ENCODE results near the gene TNC. TPM values are rescaled to one million over a fixed set of nuclear protein-coding genes. Genes with fewer than 3 reads are reported as not detected.

Gene TNC
- total RNA-seq, 1 experiment from 2014 or later, result 5.7 TPM

GRCh38 chr9:115162946-115163345, 45.0 kb upstream of the TNC start:
- CTCF ChIA-PET, result no interaction called here
- in situ Hi-C loops (cut with HindIII; ENCODE audit: low pct_unique_long_range_greater_than_20kb, low sequenced_read_pairs) (no loop called here), intact Hi-C loops (cut with micrococcal nuclease; ENCODE audit: unreplicated experiment) (no loop called here)
- TF ChIP-seq REST (IDR thresholded peaks at IDR 0.05; ENCODE audit: insufficient read depth in 1 of 2, low read depth in 2 of 2, low read length in 1 of 2) (no peak), SIN3A (IDR thresholded peaks at IDR 0.05; ENCODE audit: borderline replicate concordance, insufficient read depth, low read depth, low read length) (no peak), TCF7L2 (IDR thresholded peaks at IDR 0.05; ENCODE audit: low read depth, low read length) (no peak), POLR2AphosphoS5 (IDR thresholded peaks at IDR 0.05; ENCODE audit: low read depth, low read length) (no peak), CTCF (IDR thresholded peaks at IDR 0.05) (no peak)
- Histone ChIP-seq H3K9me3 (ENCODE audit: control insufficient read depth, insufficient read depth, low read depth, low read length) (no peaks in the 10 kb centered on the region), H3K4me3 (ENCODE audit: low read depth in 2 of 2, low read length in 2 of 2) (no peak overlapping the region), H3K4me1 (ENCODE audit: control insufficient read depth, insufficient read depth, low read length) (no peaks in the 10 kb centered on the region), H3K36me3 (ENCODE audit: control insufficient read depth, insufficient read depth, low read length) (no peaks in the 10 kb centered on the region), H3K27me3 (ENCODE audit: control insufficient read depth, insufficient read depth, low read length) (no peaks in the 10 kb centered on the region), H3K27ac (ENCODE audit: low read length) (no peak overlapping the region)
- ATAC-seq (no peak), DNase-seq (ENCODE audit: low read depth, low spot score) (no peak)
- POLR2A ChIA-PET, result no interaction called here
- BruUV-seq (replicated peaks), result no TSS peak

- ATAC-seq, result no peak
- intact Hi-C loops (cut with micrococcal nuclease; ENCODE audit: unreplicated experiment) (no loop called here), in situ Hi-C loops (cut with HindIII; ENCODE audit: low pct_unique_long_range_greater_than_20kb, low sequenced_read_pairs) (no loop called here)
- DNase-seq (ENCODE audit: low read depth, low spot score), result no peak
- Histone ChIP-seq H3K4me3 (ENCODE audit: low read depth in 2 of 2, low read length in 2 of 2) (no peak overlapping the region), H3K27me3 (ENCODE audit: control insufficient read depth, insufficient read depth, low read length) (no peaks in the 10 kb centered on the region), H3K36me3 (ENCODE audit: control insufficient read depth, insufficient read depth, low read length) (no peaks in the 10 kb centered on the region), H3K27ac (ENCODE audit: low read length) (no peak overlapping the region), H3K9me3 (ENCODE audit: control insufficient read depth, insufficient read depth, low read depth, low read length) (no peaks in the 10 kb centered on the region), H3K4me1 (ENCODE audit: control insufficient read depth, insufficient read depth, low read length) (no peaks in the 10 kb centered on the region)
- no TSS peak for BruUV-seq (replicated peaks)
- ChIA-PET CTCF (interaction anchor here (0.7 kb wide), 1 partner anchor 349 kb away, joined by 3 read pairs; no protein-coding TSS in a partner anchor), POLR2A (no interaction called here)
- no peak for TF ChIP-seq CTCF (IDR thresholded peaks at IDR 0.05)
- TF ChIP-seq POLR2AphosphoS5 (IDR thresholded peaks at IDR 0.05; ENCODE audit: low read depth, low read length), result no peak
- no peak for TF ChIP-seq REST (IDR thresholded peaks at IDR 0.05; ENCODE audit: insufficient read depth in 1 of 2, low read depth in 2 of 2, low read length in 1 of 2)
- no peak for TF ChIP-seq SIN3A (IDR thresholded peaks at IDR 0.05; ENCODE audit: borderline replicate concordance, insufficient read depth, low read depth, low read length)
- no peak for TF ChIP-seq TCF7L2 (IDR thresholded peaks at IDR 0.05; ENCODE audit: low read depth, low read length)
Measured at GRCh38 chr9:115161446-115161845, 43.5 kb upstream of the TNC start.
